Small intestine (tissue), 7 donors: ENCODE data around the gene CTSK. TPM values are rescaled to one million over a fixed set of nuclear protein-coding genes. Genes with fewer than 3 reads are reported as not detected.

ENCODE experiments used
- DNase-seq, 2 donors: peaks; one replicate each; pipeline versions ENCODE4 v3.0.0 to v3.0.0-alpha.2; 2013
- FAIRE-seq: peaks from 2 replicates; lab custom pipeline; 2012; peaks lifted over from hg19 to GRCh38; lab: Jason Lieb, UNC
- H3K27ac ChIP-seq, 3 donors: one replicate each; pipeline ENCODE4 v1.5.1; 2013; ENCODE audit warnings: low read length in 2 of 3, mild to moderate bottlenecking in 2 of 3, control low read depth in 1 of 3, inconsistent platforms in 1 of 3, low read depth in 1 of 3, moderate library complexity in 1 of 3
- H3K27me3 ChIP-seq, 3 donors: one replicate each; pipeline ENCODE4 v1.6.1; 2013; ENCODE audit warnings: low read length in 3 of 3, inconsistent platforms in 1 of 3; ENCODE audit not compliant: control insufficient read depth in 3 of 3, insufficient read depth in 3 of 3
- H3K36me3 ChIP-seq, 3 donors: one replicate each; pipeline ENCODE4 v1.6.1; 2013; ENCODE audit warnings: low read length in 3 of 3, inconsistent platforms in 1 of 3, low read depth in 1 of 3, mild to moderate bottlenecking in 1 of 3, moderate library complexity in 1 of 3; ENCODE audit not compliant: control insufficient read depth in 3 of 3, insufficient read depth in 2 of 3
- H3K4me1 ChIP-seq, 3 donors: one replicate each; pipeline ENCODE4 v1.6.1; 2013; ENCODE audit warnings: low read length in 2 of 3, inconsistent platforms in 1 of 3, low read depth in 1 of 3, mild to moderate bottlenecking in 1 of 3, moderate library complexity in 1 of 3; ENCODE audit not compliant: control insufficient read depth in 3 of 3, insufficient read depth in 2 of 3
- H3K4me3 ChIP-seq, 3 donors: one replicate each; pipeline ENCODE4 v1.5.1; 2013; ENCODE audit warnings: low read length in 3 of 3, control low read depth in 1 of 3, inconsistent platforms in 1 of 3, low read depth in 1 of 3, mild to moderate bottlenecking in 1 of 3, moderate library complexity in 1 of 3
- H3K9me3 ChIP-seq, 2 donors: one replicate each; pipeline ENCODE4 v1.6.1; 2013; ENCODE audit warnings: low read depth in 1 of 2, low read length in 1 of 2; ENCODE audit not compliant: control insufficient read depth in 2 of 2, insufficient read depth in 1 of 2
- WGBS, 3 donors: extraction: QIAGEN DNeasy Blood & Tissue Kit; methylation state at CpG; one replicate each; pipeline ENCODE4 v1.1.7; 2013; 5-methylcytosine and 5-hydroxymethylcytosine counted together
- polyA plus RNA-seq, 4 donors: library from polyadenylated mRNA; stranded (reverse) in 3 of 4; unstranded in 1 of 4; fragments of 200-250 nt in 3 of 4; fragments of 120-200 nt in 1 of 4; gene quantifications; one replicate each; pipeline versions ENCODE4 v1.2.1 to v1.2.3, GENCODE V29; 2013
- donor health status: healthy with polysubstance abuse.
- donor health status: control.
- donor health status: control.
- donor health status: Bipolar disorder and iron deficiency.
- donor health status: healthy.

CTSK gene
- polyA plus RNA-seq, 4 donors: 8.1 to 26.4 (median 14.8) TPM

- H3K9me3 ChIP-seq: peaks cover 0 to 10% of the 10 kb centered on the region in 2 donors
- H3K4me1 ChIP-seq: peaks cover 0 to 2% (median 0%) of the 10 kb centered on the region in 3 donors
- WGBS, 3 donors: 15 to 20% (median 15%) methylated on average over 2 of the region's 2 CpGs
- H3K36me3 ChIP-seq: peaks cover 0 to 3% (median 0%) of the 10 kb centered on the region in 3 donors
- H3K27me3 ChIP-seq: no peaks in the 10 kb centered on the region
- DNase-seq (peak; percentile 36 to 45), FAIRE-seq (no peak)
- peak overlapping the region in 2 of 3 donors; percentile 18 to 49 for H3K4me3 ChIP-seq
- H3K27ac ChIP-seq: peak overlapping the region in 2 of 3 donors; percentile 7 to 32
Observed at GRCh38 chr1:150764617-150765101, 43.4 kb downstream of the CTSK start.

- no peak overlapping the region for H3K4me3 ChIP-seq
- H3K36me3 ChIP-seq: peaks cover 0 to 3% (median 0%) of the 10 kb centered on the region in 3 donors
- DNase-seq (no peak), FAIRE-seq (no peak)
- no peaks in the 10 kb centered on the region for H3K27me3 ChIP-seq
- peaks cover 0 to 10% of the 10 kb centered on the region in 2 donors for H3K9me3 ChIP-seq
- H3K27ac ChIP-seq: no peak overlapping the region
- peaks cover 0 to 2% (median 0%) of the 10 kb centered on the region in 3 donors for H3K4me1 ChIP-seq
- 82 to 94% (median 87%) methylated on average over 3 of the region's 3 CpGs for WGBS, 3 donors
Observed at GRCh38 chr1:150763018-150763417, 45.0 kb downstream of the CTSK start.

GRCh38 chr1:150762552-150762951, 45.5 kb downstream of the CTSK start:
- Histone ChIP-seq H3K9me3 (peaks cover 0 to 10% of the 10 kb centered on the region in 2 donors), H3K4me1 (peaks cover 0 to 2% (median 0%) of the 10 kb centered on the region in 3 donors), H3K4me3 (no peak overlapping the region), H3K36me3 (peaks cover 0 to 3% (median 0%) of the 10 kb centered on the region in 3 donors), H3K27ac (no peak overlapping the region), H3K27me3 (no peaks in the 10 kb centered on the region)
- FAIRE-seq (no peak), DNase-seq (no peak)
- 77 to 83% (median 81%) methylated on average over 2 of the region's 2 CpGs for WGBS, 3 donors

- FAIRE-seq (no peak), DNase-seq (no peak)
- peaks cover 0 to 10% of the 10 kb centered on the region in 2 donors for H3K9me3 ChIP-seq
- WGBS, 3 donors: 92 to 100% (median 94%) methylated on average over 1 of the region's 1 CpG
- H3K4me3 ChIP-seq: no peak overlapping the region
- no peak overlapping the region for H3K27ac ChIP-seq
- H3K27me3 ChIP-seq: no peaks in the 10 kb centered on the region
- H3K36me3 ChIP-seq: peaks cover 0 to 3% (median 0%) of the 10 kb centered on the region in 3 donors
- H3K4me1 ChIP-seq: peaks cover 0 to 2% (median 0%) of the 10 kb centered on the region in 3 donors
Observed at GRCh38 chr1:150761801-150762200, 46.3 kb downstream of the CTSK start.

- no peak for DNase-seq
- H3K27me3 ChIP-seq: no peaks in the 10 kb centered on the region
- no peak overlapping the region for H3K4me3 ChIP-seq
- no peak for FAIRE-seq
- 75 to 85% (median 85%) methylated on average over 3 of the region's 3 CpGs for WGBS, 3 donors
- no peak overlapping the region for H3K27ac ChIP-seq
- H3K4me1 ChIP-seq: peaks cover 0 to 2% (median 0%) of the 10 kb centered on the region in 3 donors
- H3K36me3 ChIP-seq: peaks cover 0 to 3% (median 0%) of the 10 kb centered on the region in 3 donors
- H3K9me3 ChIP-seq: peaks cover 0 to 10% of the 10 kb centered on the region in 2 donors
Observed at GRCh38 chr1:150760013-150760412, 48.0 kb downstream of the CTSK start.

- no peak for FAIRE-seq
- Histone ChIP-seq H3K36me3 (peaks cover 4 to 19% (median 6%) of the 10 kb centered on the region in 3 donors), H3K27me3 (no peaks in the 10 kb centered on the region), H3K9me3 (no peaks in the 10 kb centered on the region), H3K27ac (no peak overlapping the region), H3K4me1 (no peaks in the 10 kb centered on the region), H3K4me3 (no peak overlapping the region)
- WGBS, 3 donors: 72 to 87% (median 82%) methylated on average over 2 of the region's 2 CpGs
- DNase-seq: peak in 1 of 2 donors; percentile 42
Observed at GRCh38 chr1:150753416-150753815, 54.6 kb downstream of the CTSK start.

- no peaks in the 10 kb centered on the region for H3K27me3 ChIP-seq
- H3K4me3 ChIP-seq: no peak overlapping the region
- WGBS, 3 donors: 87 to 96% (median 95%) methylated on average over 5 to 6 of the region's 6 CpGs
- H3K36me3 ChIP-seq: peaks cover 4 to 19% (median 16%) of the 10 kb centered on the region in 3 donors
- no peak for DNase-seq
- no peak overlapping the region for H3K27ac ChIP-seq
- no peaks in the 10 kb centered on the region for H3K9me3 ChIP-seq
- FAIRE-seq: no peak
- H3K4me1 ChIP-seq: no peaks in the 10 kb centered on the region
Observed at GRCh38 chr1:150751443-150751842, 56.6 kb downstream of the CTSK start.

- Histone ChIP-seq H3K27me3 (no peaks in the 10 kb centered on the region), H3K9me3 (no peaks in the 10 kb centered on the region), H3K27ac (no peak overlapping the region), H3K4me3 (no peak overlapping the region), H3K36me3 (peaks cover 7 to 23% (median 22%) of the 10 kb centered on the region in 3 donors), H3K4me1 (no peaks in the 10 kb centered on the region)
- DNase-seq: no peak
- 89 to 91% (median 91%) methylated on average over 8 of the region's 8 CpGs for WGBS, 3 donors
- FAIRE-seq: no peak
Observed at GRCh38 chr1:150749720-150750311, 58.2 kb downstream of the CTSK start.
